Stimulated activated naive CD8-positive, alpha-beta T cell treated with anti-CD3 and anti-CD28 coated beads, Interleukin-15, Interleukin-2, amounts not matched to agents 100 ng/mL and 50 ng/mL, for 24 hours (primary cell): ENCODE results near the gene ANKRD39.

ENCODE experiments used
- H3K27ac Mint-ChIP-seq: one replicate; pipeline ENCODE4 v1.8.0; 2021; ENCODE audit warnings: mild to moderate bottlenecking, mixed read lengths
- H3K27me3 Mint-ChIP-seq: one replicate; pipeline ENCODE4 v1.8.0; 2021; ENCODE audit warnings: mixed read lengths
- H3K36me3 Mint-ChIP-seq: one replicate; pipeline ENCODE4 v1.8.0; 2021; ENCODE audit warnings: low read depth, mixed read lengths
- H3K4me1 Mint-ChIP-seq: one replicate; pipeline ENCODE4 v1.8.0; 2021; ENCODE audit warnings: low read depth, mixed read lengths
- H3K4me3 Mint-ChIP-seq: one replicate; pipeline ENCODE4 v1.8.0; 2021; ENCODE audit warnings: mild to moderate bottlenecking, mixed read lengths
- H3K9me3 Mint-ChIP-seq: one replicate; pipeline ENCODE4 v1.8.0; 2021; ENCODE audit warnings: mixed read lengths

Gene ANKRD39

DNA sequence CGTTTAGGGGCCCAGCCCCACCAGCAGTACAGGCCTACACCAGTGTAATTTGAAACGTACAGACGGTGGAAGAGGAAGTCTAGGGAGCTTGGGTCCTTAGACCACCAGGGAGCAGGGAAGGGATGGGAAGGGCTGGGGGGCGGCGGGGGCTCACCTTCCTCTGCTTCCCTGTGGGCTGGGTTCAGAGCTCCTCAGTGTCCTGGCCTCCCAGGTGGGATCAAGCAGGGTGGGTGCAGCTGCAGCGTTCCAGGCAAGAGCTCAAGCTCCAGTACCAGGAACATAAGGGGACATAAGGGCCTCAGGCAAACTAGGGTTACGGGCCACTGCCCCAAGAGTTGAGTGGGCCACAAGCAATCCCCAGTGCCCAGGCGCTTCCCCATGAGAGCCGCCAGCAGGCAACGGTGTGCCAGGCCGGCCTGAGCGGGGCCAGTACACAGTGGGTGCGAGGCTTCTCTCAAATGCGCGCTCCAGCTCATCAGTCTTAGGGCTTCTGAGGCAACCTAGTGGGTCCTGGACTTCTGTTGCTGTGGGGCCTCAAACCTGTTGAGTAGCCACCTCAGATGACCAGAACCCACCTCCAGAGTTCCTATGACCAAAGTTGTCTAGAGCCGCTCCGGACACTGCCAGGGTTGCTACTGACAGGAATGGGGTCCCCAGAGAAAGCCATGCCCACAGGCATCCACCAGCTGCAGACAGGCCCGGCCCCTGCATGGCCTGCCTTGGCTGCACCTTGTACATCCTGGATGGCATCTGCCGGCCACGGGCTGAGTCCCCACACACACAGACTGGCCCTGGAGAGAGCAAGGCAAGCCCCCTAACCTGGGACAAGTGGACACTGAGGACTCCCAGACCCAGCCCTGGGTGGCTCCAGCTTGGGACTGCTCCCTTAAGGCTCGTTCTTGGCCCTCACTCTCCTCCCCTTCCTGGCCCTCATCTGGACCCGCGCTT, 19.2 kb downstream of the ANKRD39 start:
- Mint-ChIP-seq H3K4me3 (no peak overlapping the region), H3K9me3 (no peaks in the 10 kb centered on the region), H3K36me3 (peaks cover 12% of the 10 kb centered on the region), H3K27ac (peak overlapping the region; percentile 49), H3K4me1 (peaks cover 19% of the 10 kb centered on the region), H3K27me3 (no peaks in the 10 kb centered on the region)

DNA sequence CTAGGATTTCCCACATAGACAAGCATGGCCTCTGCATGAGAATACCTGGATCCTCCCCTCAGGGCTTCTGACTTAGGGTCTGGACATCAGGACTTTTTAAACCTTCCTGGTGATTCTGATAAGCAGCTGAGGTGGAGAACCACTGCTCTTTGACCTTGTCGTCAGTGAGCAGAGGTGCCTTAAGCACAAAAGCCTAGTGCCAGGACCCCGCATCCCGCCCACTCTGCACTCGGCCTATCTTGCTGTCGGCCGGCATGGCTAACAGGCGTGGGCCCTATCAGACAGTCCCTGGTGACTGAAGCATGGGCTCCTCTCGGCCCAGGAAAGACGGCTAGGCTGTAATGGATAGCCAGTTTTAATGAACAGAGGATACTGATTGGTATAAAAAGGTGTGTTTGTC, 20.2 kb downstream of the ANKRD39 start:
- Mint-ChIP-seq H3K4me3 (no peak overlapping the region), H3K9me3 (no peaks in the 10 kb centered on the region), H3K4me1 (peaks cover 19% of the 10 kb centered on the region), H3K36me3 (peaks cover 12% of the 10 kb centered on the region), H3K27ac (no peak overlapping the region), H3K27me3 (no peaks in the 10 kb centered on the region)

- H3K27me3 Mint-ChIP-seq = no peaks in the 10 kb centered on the region
- H3K36me3 Mint-ChIP-seq = peaks cover 20% of the 10 kb centered on the region
- H3K9me3 Mint-ChIP-seq = no peaks in the 10 kb centered on the region
- H3K4me1 Mint-ChIP-seq = peaks cover 10% of the 10 kb centered on the region
- no peak overlapping the region for H3K27ac Mint-ChIP-seq
- H3K4me3 Mint-ChIP-seq = no peak overlapping the region
These were observed 22.0 kb downstream of the ANKRD39 start for GRCh38 chr2:96835830-96836229.

GRCh38 chr2:96832754-96833507, 24.9 kb downstream of the ANKRD39 start:
- H3K4me1 Mint-ChIP-seq = no peaks in the 10 kb centered on the region
- H3K9me3 Mint-ChIP-seq = no peaks in the 10 kb centered on the region
- H3K36me3 Mint-ChIP-seq = peaks cover 37% of the 10 kb centered on the region
- H3K4me3 Mint-ChIP-seq = no peak overlapping the region
- no peak overlapping the region for H3K27ac Mint-ChIP-seq
- H3K27me3 Mint-ChIP-seq = no peaks in the 10 kb centered on the region

- Mint-ChIP-seq H3K4me1 (no peaks in the 10 kb centered on the region), H3K36me3 (peaks cover 42% of the 10 kb centered on the region), H3K9me3 (no peaks in the 10 kb centered on the region), H3K27me3 (no peaks in the 10 kb centered on the region), H3K4me3 (no peak overlapping the region), H3K27ac (no peak overlapping the region)
These were observed 25.4 kb downstream of the ANKRD39 start for GRCh38 chr2:96832408-96832753.

DNA sequence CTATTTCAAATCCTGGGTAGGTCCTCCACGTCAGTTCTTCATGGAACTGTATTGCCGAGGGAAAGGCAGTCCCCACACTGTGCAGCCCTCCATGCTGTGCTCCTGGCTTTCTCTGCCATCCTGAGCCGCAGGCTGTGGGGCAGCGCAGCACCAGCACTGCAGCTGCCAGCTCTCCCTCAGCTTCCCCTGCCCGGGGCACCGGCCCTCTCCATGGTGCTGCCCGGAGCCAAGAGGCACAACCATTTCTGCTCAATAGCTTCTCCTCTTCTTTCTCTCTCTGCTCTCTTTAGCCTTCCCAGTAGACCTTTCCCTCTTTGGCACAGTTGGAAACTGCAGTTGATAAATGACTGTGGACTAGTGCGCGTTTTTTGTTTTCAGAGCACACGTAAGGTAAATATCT, 26.1 kb downstream of the ANKRD39 start:
- Mint-ChIP-seq H3K36me3 (peaks cover 42% of the 10 kb centered on the region), H3K9me3 (no peaks in the 10 kb centered on the region), H3K27ac (no peak overlapping the region), H3K27me3 (no peaks in the 10 kb centered on the region), H3K4me3 (no peak overlapping the region), H3K4me1 (no peaks in the 10 kb centered on the region)

- Mint-ChIP-seq H3K27ac (no peak overlapping the region), H3K4me1 (no peaks in the 10 kb centered on the region), H3K27me3 (no peaks in the 10 kb centered on the region), H3K36me3 (peaks cover 39% of the 10 kb centered on the region), H3K4me3 (no peak overlapping the region), H3K9me3 (no peaks in the 10 kb centered on the region)
These were observed 27.7 kb downstream of the ANKRD39 start for GRCh38 chr2:96830044-96830562.

- no peak overlapping the region for H3K27ac Mint-ChIP-seq
- H3K4me3 Mint-ChIP-seq = no peak overlapping the region
- H3K27me3 Mint-ChIP-seq = no peaks in the 10 kb centered on the region
- H3K36me3 Mint-ChIP-seq = peaks cover 39% of the 10 kb centered on the region
- no peaks in the 10 kb centered on the region for H3K4me1 Mint-ChIP-seq
- H3K9me3 Mint-ChIP-seq = no peaks in the 10 kb centered on the region
These were observed 28.9 kb downstream of the ANKRD39 start for GRCh38 chr2:96828874-96829273.

- Mint-ChIP-seq H3K27ac (no peak overlapping the region), H3K4me3 (no peak overlapping the region), H3K27me3 (no peaks in the 10 kb centered on the region), H3K9me3 (no peaks in the 10 kb centered on the region), H3K4me1 (no peaks in the 10 kb centered on the region), H3K36me3 (peaks cover 36% of the 10 kb centered on the region)
These were observed 29.4 kb downstream of the ANKRD39 start for GRCh38 chr2:96828436-96828835.

DNA sequence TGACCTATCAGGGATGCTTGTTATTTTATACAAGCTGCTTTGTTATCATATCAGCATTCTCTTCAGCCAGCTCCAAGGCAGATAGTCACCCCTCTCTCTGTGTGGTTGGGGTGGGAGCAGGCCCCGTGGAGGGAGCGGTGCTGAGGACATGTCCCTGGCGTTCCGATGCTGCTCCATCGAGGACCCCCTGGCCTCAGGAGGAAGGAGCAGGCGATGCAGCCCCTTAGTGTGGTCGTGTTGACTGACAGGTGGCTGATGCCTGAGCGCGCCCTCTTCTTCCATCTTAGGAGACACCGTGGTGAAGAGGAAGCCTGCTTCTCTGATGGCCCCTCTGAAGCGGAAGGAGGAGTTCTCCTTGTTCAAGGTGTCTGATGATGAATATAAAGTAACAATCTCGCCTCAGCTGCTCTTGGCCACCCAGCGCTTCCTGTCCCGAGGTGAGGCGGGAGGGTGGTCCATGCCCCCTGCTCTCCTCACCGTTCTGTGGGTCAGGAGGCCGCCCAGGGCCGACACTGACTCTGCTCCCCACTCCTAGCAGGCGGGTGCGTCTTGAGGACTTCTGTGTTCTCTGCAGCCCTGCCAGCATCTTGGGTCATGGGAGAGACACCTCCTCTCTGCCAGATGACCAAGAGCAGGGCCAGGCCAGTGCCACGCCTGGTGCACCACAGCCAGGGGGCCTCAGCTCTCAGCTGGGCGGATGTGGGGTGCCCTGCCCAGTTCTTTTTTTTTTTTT, 31.1 kb downstream of the ANKRD39 start:
- no peak overlapping the region for H3K27ac Mint-ChIP-seq
- no peak overlapping the region for H3K4me3 Mint-ChIP-seq
- H3K9me3 Mint-ChIP-seq = no peaks in the 10 kb centered on the region
- no peaks in the 10 kb centered on the region for H3K27me3 Mint-ChIP-seq
- H3K36me3 Mint-ChIP-seq = peaks cover 31% of the 10 kb centered on the region
- peaks cover under 1% of the 10 kb centered on the region for H3K4me1 Mint-ChIP-seq

DNA sequence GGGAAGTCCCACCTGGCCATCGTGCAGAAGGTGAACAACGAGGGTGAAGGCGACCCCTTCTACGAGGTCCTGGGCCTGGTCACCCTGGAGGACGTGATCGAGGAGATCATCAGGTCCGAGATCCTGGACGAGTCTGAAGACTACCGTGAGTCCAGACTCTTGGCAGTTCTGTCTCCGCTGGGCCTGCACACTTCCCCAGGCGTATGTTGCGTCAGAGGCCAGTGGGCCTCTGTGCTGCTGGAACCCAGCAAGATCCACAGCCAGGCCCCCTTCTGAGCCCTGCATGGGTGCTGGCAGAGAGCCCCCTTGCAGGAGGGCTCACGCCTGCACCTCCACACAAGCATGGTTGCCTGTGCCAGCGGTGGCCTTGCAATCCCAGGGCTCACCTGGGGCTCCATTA, 32.8 kb downstream of the ANKRD39 start:
- H3K27me3 Mint-ChIP-seq = no peaks in the 10 kb centered on the region
- no peak overlapping the region for H3K4me3 Mint-ChIP-seq
- H3K9me3 Mint-ChIP-seq = no peaks in the 10 kb centered on the region
- peaks cover 34% of the 10 kb centered on the region for H3K36me3 Mint-ChIP-seq
- peaks cover 17% of the 10 kb centered on the region for H3K4me1 Mint-ChIP-seq
- H3K27ac Mint-ChIP-seq = no peak overlapping the region

- Mint-ChIP-seq H3K27ac (no peak overlapping the region), H3K36me3 (peaks cover 35% of the 10 kb centered on the region), H3K27me3 (no peaks in the 10 kb centered on the region), H3K4me1 (peaks cover 25% of the 10 kb centered on the region), H3K4me3 (no peak overlapping the region), H3K9me3 (no peaks in the 10 kb centered on the region)
These were observed 33.5 kb downstream of the ANKRD39 start for GRCh38 chr2:96824079-96824870.

- peaks cover 33% of the 10 kb centered on the region for H3K36me3 Mint-ChIP-seq
These were observed 34.6 kb downstream of the ANKRD39 start for GRCh38 chr2:96823198-96823597.

GRCh38 chr2:96822786-96823185, 35.0 kb downstream of the ANKRD39 start:
- no peaks in the 10 kb centered on the region for H3K9me3 Mint-ChIP-seq
- no peak overlapping the region for H3K4me3 Mint-ChIP-seq
- no peak overlapping the region for H3K27ac Mint-ChIP-seq
- peaks cover 29% of the 10 kb centered on the region for H3K36me3 Mint-ChIP-seq
- H3K4me1 Mint-ChIP-seq = peaks cover 40% of the 10 kb centered on the region
- no peaks in the 10 kb centered on the region for H3K27me3 Mint-ChIP-seq

More at GRCh38 chr2:96823198-96823597, 34.6 kb downstream of the ANKRD39 start:
- Mint-ChIP-seq H3K27me3 (no peaks in the 10 kb centered on the region), H3K27ac (no peak overlapping the region), H3K9me3 (no peaks in the 10 kb centered on the region), H3K4me3 (no peak overlapping the region), H3K4me1 (peaks cover 36% of the 10 kb centered on the region)
